Esophagus muscularis mucosa (tissue), 4 donors: ENCODE results near the gene MARK3. TPM values are rescaled to one million over a fixed set of nuclear protein-coding genes. Genes with fewer than 3 reads are reported as not detected.

Source experiments
- DNase-seq: peaks from one replicate; pipeline ENCODE4 v3.0.0-alpha.2; 2017; ENCODE audit errors: extremely low spot score
- H3K27ac ChIP-seq, 4 donors: fragments of 200-600 bp; sonication (generic); replicated peaks in 1 of 4; 1 replicate in 3 of 4; 2 replicates in 1 of 4; pipeline ENCODE4 v1.5.1; 2016 to 2019; ENCODE audit warnings: mild to moderate bottlenecking in 1 of 4
- H3K27me3 ChIP-seq, 4 donors: fragments of 200-600 bp; sonication (generic); one replicate each; pipeline versions ENCODE4 v1.5.1 to v1.6.0; 2016 to 2019
- H3K36me3 ChIP-seq, 4 donors: fragments of 200-600 bp; sonication (generic); one replicate each; pipeline ENCODE4 v1.5.1; 2016 to 2019
- H3K4me1 ChIP-seq, 4 donors: fragments of 200-600 bp; sonication (generic); one replicate each; pipeline ENCODE4 v1.5.1; 2016 to 2019
- H3K4me3 ChIP-seq, 4 donors: fragments of 200-600 bp; sonication (generic); 1 replicate in 2 of 4; 2 replicates in 2 of 4; pipeline ENCODE4 v1.5.1; 2016 to 2019; ENCODE audit warnings: mild to moderate bottlenecking in 4 of 4, moderate library complexity in 1 of 4
- H3K9me3 ChIP-seq, 4 donors: fragments of 200-600 bp; sonication (generic); 1 replicate in 3 of 4; 2 replicates in 1 of 4; pipeline ENCODE4 v1.5.1; 2016 to 2019
- CTCF ChIP-seq, 3 experiments: fragments of 200-600 bp in 2 of 3; fragments of 450-650 bp in 1 of 3; sonication (generic) in 2 of 3; IDR thresholded peaks; one replicate each; pipeline ENCODE4 v1.5.1; 2017 to 2019; ENCODE audit warnings: antibody characterized with exemption in 3 of 3, mild to moderate bottlenecking in 2 of 3, moderate library complexity in 1 of 3
- EP300 ChIP-seq: sonication (generic); formaldehyde crosslinking; IDR thresholded peaks from one replicate; pipeline ENCODE4 v1.6.1; 2017; ENCODE audit warnings: antibody characterized with exemption
- POLR2A ChIP-seq: fragments of 450-650 bp; IDR thresholded peaks from one replicate; pipeline ENCODE4 v1.6.1; 2017; ENCODE audit warnings: antibody characterized with exemption, moderate library complexity, mild to moderate bottlenecking, low read depth
- POLR2AphosphoS5 ChIP-seq, 2 donors: sonication (generic); formaldehyde crosslinking; IDR thresholded peaks; one replicate each; pipeline ENCODE4 v1.6.1; 2017; ENCODE audit warnings: antibody characterized with exemption in 2 of 2
- WGBS: methylation state at CpG from one replicate; pipeline ENCODE4 v1.1.5; 2018; 5-methylcytosine and 5-hydroxymethylcytosine counted together
- intact Hi-C: fragments of 100-400 bp; cut with DNase I; formaldehyde crosslinking; loops from one replicate; pipeline ENCODE4 v1.15.1; 2023
- total RNA-seq, 4 donors: library from RNA; depleted of rRNA; stranded (reverse); fragments of >200 nt; gene quantifications; one replicate each; pipeline versions ENCODE4 v1.1.0 to v1.2.1, GENCODE V29; 2016

The MARK3 gene
- total RNA-seq, 4 donors from 2014 or later = 57.4 to 78.1 (median 68.1) TPM

- Histone ChIP-seq H3K4me3 (peak overlapping the region in 2 of 4 donors; percentile 88 to 91), H3K27me3 (peaks cover 0 to 9% (median 4%) of the 10 kb centered on the region in 4 donors), H3K4me1 (peaks cover 47 to 67% (median 62%) of the 10 kb centered on the region in 4 donors), H3K9me3 (no peaks in the 10 kb centered on the region), H3K36me3 (peaks cover 3 to 19% (median 12%) of the 10 kb centered on the region in 4 donors), H3K27ac (peak overlapping the region; percentile 96 to 98 (median 97))
- intact Hi-C loops = no loop called here
- 55% methylated on average over 9 of the region's 13 CpGs for WGBS
- TF ChIP-seq EP300 = no peak
- no peak for TF ChIP-seq CTCF (IDR thresholded peaks at IDR 0.05)
- TF ChIP-seq POLR2A = no peak
- no peak for TF ChIP-seq POLR2AphosphoS5 (IDR thresholded peaks at IDR 0.05)
- no peak for DNase-seq
These were observed 134.0 kb downstream of the MARK3 start for GRCh38 chr14:103519043-103519836.

- peak overlapping the region; percentile 80 to 91 (median 85) for H3K4me3 ChIP-seq
- H3K27ac ChIP-seq = peak overlapping the region; percentile 96 to 98 (median 97)
- intact Hi-C loops = no loop called here
- H3K9me3 ChIP-seq = no peaks in the 10 kb centered on the region
- peaks cover 3 to 19% (median 12%) of the 10 kb centered on the region in 4 donors for H3K36me3 ChIP-seq
- WGBS = 36% methylated on average over 22 of the region's 22 CpGs
- no peak for TF ChIP-seq CTCF (IDR thresholded peaks at IDR 0.05)
- TF ChIP-seq POLR2AphosphoS5 (IDR thresholded peaks at IDR 0.05) = no peak
- no peak for TF ChIP-seq POLR2A
- TF ChIP-seq EP300 = no peak
- peaks cover 0 to 9% (median 4%) of the 10 kb centered on the region in 4 donors for H3K27me3 ChIP-seq
- DNase-seq = no peak
- peaks cover 47 to 73% (median 64%) of the 10 kb centered on the region in 4 donors for H3K4me1 ChIP-seq
These were observed 134.6 kb downstream of the MARK3 start for GRCh38 chr14:103519837-103520212.

- peaks cover 47 to 75% (median 64%) of the 10 kb centered on the region in 4 donors for H3K4me1 ChIP-seq
- TF ChIP-seq POLR2AphosphoS5 (IDR thresholded peaks at IDR 0.05) (no peak), CTCF (IDR thresholded peaks at IDR 0.05) (no peak), POLR2A (no peak), EP300 (no peak)
- peaks cover 0 to 9% (median 4%) of the 10 kb centered on the region in 4 donors for H3K27me3 ChIP-seq
- peak overlapping the region; percentile 80 to 91 (median 85) for H3K4me3 ChIP-seq
- no peak for DNase-seq
- WGBS = 49% methylated on average over 2 of the region's 10 CpGs
- intact Hi-C loops = no loop called here
- no peaks in the 10 kb centered on the region for H3K9me3 ChIP-seq
- H3K27ac ChIP-seq = peak overlapping the region; percentile 96 to 98 (median 97)
- peaks cover 3 to 19% (median 12%) of the 10 kb centered on the region in 4 donors for H3K36me3 ChIP-seq
These were observed 135.0 kb downstream of the MARK3 start for GRCh38 chr14:103520269-103520656.

- peaks cover 53 to 76% (median 64%) of the 10 kb centered on the region in 4 donors for H3K4me1 ChIP-seq
- H3K27me3 ChIP-seq = peaks cover 0 to 9% (median 4%) of the 10 kb centered on the region in 4 donors
- peak overlapping the region; percentile 80 to 91 (median 85) for H3K4me3 ChIP-seq
- TF ChIP-seq EP300 (no peak), CTCF (IDR thresholded peaks at IDR 0.05) (peak; percentile 60 to 65 (median 63)), POLR2AphosphoS5 (IDR thresholded peaks at IDR 0.05) (peak; percentile 44 to 87)
- intact Hi-C loops = no loop called here
- WGBS = 0% methylated on average over 7 of the region's 66 CpGs
- peak overlapping the region; percentile 96 to 98 (median 97) for H3K27ac ChIP-seq
- DNase-seq = no peak
- no peaks in the 10 kb centered on the region for H3K9me3 ChIP-seq
- H3K36me3 ChIP-seq = peaks cover 3 to 19% (median 12%) of the 10 kb centered on the region in 4 donors
These were observed 135.6 kb downstream of the MARK3 start for GRCh38 chr14:103520657-103521437.
